GM18867 (cell line): ENCODE data around the gene DIAPH3.
A peak's percentile ranks its signal among the peaks of the same experiment; 100 is the strongest.

Source experiments
- ATAC-seq: cut with Tn5 transposase; IDR thresholded peaks from one replicate; pipeline ENCODE4 v1.9.1; 2021; ENCODE audit warnings: mild to moderate bottlenecking, moderate library complexity; ENCODE audit not compliant: unreplicated experiment

Gene DIAPH3

DNA sequence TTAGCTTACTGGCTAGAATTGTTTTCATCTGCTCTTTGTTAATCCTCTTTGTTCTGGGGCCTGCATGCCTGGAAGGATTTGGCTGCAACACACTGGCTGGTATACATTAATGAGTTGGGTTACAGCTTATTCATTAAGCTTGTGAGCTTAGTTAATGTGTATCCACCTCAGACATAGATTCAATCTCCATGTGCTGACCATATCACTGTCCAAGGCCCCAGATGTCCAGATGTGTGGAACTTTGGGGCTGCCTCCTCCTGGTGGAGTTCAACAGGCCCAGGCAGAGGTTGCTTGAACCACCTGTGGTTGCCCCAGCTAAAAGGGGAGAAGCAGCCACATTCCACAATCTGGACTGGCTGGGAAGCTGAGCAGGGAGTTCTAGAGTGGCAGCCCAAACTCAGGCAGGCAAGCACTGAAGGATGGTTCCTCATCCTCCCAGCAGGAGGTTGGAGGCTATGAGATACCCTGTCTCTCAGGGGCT is 5.4 kb downstream of the DIAPH3 start:
- ATAC-seq, result no peak

DNA sequence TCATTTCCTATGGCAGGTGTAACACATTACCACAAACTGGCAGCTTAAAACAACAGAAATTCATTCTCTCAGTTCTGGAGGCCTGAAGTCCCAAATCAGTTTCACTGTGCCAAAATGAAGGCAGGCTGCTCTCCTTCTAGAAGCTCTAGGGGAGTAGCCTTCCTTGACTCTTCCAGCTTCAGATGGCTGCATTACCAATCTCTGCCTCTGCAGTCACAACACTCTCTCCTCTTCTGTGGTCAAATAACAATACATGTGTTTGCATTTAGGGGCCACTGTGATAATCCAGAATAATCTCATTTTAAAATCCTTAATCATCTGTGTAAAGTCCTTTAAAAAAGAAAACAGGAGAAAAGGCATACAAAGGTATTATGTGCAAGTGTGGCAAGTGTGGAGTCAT is 7.8 kb downstream of the DIAPH3 start:
- peak; percentile 46 for ATAC-seq

DNA sequence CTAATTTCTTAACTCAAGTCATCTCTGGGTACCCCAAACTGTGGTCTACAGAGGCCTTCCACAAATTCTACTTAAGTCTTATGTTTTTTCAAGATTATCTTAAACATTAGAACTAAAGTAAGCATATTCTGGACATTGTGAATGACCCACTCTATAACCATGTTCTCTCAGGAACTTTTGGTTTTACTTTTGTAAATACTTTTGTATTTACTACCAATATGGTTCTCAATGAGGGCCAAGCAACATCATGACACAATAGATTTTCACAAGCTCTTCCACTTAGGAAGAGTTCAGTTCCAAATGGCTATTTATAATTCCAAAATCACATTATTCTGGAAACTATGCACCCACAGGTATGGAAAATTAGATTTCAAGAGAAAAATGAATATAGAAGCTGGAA is 10.8 kb downstream of the DIAPH3 start:
- ATAC-seq, result peak; percentile 59

DNA sequence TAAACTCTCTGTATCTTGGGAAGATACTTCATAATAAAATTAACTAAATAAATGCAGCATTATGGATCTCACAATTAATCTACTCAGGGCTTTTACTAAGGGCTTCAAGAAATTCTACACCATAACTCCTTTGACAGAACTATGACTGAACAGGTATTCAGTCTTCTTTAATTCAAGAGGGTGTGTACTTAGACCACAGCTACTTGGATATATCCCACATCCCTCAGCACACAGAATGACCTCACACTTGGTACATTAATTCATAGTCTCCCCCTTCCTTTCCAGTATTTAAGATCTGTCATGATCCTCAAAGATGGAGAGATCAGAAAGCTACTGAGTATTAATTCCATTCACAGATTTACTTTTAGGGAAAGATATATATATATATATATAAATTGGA is 11.6 kb downstream of the DIAPH3 start:
- no peak for ATAC-seq

DNA sequence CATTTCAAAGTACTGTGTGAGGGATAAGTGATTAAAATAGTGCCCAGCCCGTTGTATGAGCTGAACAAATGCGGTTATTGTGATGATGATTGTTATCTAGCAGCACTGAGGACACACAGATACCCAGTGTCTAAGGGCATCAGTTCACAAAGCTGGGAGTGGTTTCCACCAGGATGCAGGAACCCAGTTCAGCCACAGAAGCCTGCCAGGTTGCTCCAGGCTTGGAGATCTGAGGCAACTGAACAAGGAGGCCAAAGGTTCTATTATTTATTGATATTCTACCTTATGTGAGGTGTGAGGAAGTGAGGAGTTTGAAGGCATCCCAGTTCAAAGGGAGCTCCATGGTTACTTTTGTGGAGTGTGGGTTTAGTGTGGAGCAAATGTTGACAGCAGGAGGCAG is 13.2 kb downstream of the DIAPH3 start:
- ATAC-seq, result no peak

DNA sequence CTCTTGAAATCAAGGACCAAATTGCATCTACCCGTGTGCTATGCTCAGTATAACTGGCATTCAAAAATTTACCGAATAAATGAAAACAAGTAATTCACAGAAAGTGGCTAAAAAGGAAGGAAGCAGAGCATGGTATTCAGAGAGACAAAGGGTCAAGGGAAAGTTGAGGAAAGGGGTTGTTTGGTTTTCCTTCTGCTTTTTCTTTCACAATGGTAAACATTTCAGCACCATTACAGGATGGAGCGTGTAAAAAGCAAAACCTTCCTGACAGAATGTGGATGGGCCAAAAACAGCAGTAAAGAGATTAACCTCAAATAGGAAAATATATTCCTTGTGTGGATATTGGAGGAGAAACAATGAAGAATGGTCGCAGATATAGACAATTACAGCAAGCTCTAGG is 14.8 kb downstream of the DIAPH3 start:
- ATAC-seq, result no peak

DNA sequence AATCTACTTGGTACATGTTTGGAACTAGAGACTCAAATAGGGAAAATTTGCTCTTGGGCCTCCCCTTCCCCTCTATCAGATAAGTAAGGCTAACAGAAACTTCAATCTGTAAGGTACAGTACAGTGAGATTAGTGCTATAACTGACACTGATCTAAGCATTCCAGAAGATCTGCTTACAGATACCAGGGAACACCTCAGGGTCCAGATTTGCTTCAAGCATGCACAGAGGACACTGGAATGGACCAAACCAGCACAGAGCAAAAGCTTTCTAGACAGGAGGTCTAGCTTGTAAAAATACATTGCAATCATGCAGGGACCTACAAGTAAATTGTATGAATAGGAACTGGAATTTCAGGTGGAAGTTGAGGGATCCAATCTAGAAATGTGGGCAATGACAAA is 16.4 kb downstream of the DIAPH3 start:
- ATAC-seq, result no peak

DNA sequence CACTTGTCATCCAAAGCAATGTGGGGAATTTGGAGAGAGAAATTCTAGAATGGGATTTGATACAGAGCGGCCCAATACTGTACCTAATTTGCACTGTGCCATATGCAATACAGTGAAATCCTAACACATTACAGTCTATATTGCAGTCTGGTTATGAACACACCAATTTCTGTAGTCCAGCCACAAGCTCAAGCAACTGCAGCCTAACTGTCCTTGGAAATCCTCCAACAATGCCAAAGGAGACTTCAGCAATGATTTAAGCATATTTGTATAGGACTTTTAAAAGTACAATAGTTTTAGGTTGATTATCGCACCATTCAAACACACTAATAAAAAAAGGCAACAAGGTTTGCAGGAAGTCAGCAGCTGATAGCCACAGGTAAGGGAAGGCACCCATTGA is 17.3 kb downstream of the DIAPH3 start:
- ATAC-seq, result no peak

DNA sequence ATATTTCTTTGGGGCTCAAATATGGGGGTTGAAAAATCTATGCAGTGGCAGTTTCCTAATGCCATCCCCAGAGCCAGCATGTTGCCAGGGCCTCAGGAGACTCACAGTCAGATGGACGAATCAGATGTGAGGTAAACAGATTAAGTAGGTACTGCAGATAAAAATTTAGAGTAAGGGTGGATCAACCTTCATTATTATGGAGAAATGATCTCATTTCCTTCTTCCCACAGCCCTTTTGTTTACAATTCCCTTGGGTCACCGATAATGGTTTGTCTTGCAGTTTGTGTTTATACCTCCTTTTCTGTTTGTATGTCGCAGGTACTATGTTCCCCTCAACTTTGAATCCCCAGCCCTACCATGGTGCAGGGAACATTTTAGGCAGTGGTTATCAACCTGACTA is 20.0 kb downstream of the DIAPH3 start:
- no peak for ATAC-seq

DNA sequence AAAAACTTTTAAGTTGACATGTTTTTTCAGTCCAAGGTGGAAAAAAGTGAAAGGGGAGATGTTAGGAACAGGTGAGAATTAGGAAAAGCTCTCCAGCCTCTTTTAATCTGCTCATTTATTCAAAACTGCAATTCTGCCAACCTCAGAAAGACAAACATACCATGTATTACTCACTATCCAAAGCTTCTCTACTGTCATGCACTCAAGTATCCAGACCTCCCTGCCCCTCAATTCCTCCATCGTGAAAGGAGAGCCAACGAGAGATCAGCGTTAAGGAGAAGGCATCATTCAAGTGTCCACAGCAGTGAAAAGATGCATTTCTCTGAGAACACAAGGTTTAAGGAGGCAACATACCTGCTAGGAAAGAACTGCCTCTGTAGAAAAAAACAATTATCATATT is 24.5 kb downstream of the DIAPH3 start:
- ATAC-seq, result no peak

DNA sequence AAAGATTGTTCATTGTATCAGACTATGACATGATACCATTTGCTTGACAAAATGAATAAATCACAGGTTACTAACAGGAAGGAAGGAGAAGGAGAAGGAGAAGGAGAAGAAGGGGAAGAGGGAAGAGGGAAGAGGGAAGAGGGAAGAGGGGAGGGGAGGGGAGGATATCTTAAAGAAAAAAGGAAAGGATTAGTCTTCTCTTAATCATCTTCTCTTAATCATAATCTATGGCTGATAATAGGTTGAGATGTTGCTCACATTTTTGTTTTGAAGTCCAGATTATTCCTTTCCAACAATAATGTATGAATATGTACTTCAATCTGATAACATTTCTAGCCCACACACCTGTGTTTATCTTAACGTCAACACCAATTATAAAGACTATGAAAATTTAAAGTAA is 25.1 kb downstream of the DIAPH3 start:
- no peak for ATAC-seq

DNA sequence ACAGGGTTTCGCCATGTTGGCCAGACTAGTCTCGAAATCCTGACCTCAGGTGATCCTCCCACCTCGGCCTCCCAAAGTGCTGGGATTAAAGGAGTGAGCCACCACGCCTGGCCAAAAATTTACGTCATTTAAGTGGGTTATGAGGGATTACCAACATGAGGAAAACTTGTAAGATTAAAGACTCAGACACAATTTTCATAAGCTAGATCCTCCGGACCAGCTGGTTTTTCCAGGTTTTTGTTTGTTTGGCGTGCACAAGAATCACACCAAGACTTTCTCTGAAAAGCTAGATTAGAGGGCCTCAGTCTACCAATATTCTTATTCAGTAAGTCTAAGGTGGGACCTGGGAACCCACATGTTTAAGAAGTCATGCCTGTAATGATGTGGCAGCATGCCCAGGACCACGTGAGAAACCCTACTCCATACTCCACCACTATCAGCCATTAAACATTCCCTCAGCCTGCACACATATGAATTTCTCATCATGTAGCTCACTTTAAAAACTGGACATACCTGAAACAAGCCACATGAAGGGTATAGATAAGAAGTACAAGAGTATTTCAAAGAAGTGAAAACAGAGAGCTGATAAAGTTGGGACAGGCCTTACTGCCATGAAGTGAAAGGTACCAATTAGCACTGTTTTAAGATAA is 25.7 kb downstream of the DIAPH3 start:
- ATAC-seq, result no peak

DNA sequence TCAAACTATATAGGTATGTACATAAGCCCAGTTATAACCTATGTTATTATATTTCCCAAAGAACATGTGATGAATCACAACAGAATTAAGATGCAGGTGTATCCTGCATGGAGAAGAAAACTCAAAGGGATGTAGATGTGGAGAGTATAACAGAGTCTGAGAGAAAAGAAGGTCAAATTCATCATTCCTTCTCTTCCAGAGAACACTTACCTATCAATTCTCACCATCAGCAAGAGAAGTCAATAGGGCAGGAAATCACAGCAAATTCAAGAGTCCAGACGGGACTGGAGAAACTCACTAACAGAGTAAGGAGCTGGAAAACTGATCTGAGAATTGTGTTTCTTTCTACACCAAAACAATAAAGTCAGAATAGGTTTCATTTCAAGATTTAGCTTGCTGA is 28.4 kb downstream of the DIAPH3 start:
- no peak for ATAC-seq

DNA sequence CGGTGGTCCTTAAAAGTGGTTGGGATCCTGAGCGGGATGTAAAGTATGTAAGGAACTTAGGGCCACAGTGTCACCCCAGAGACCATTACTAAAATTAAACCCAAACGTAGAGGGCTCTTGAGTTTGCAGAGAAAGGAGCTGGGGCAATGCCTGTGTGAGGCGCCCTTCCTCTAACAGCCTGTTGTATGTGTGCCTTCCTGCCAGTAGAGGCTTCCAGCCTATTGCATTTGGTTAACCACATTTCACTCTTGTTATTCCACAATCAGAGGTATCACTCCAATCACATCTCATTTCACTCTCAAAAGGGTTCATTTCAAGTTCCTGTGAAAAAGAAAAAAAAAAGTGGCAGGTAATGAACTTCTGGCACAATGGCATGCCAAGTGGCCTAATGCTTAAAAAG is 29.4 kb downstream of the DIAPH3 start:
- ATAC-seq, result peak; percentile 47

DNA sequence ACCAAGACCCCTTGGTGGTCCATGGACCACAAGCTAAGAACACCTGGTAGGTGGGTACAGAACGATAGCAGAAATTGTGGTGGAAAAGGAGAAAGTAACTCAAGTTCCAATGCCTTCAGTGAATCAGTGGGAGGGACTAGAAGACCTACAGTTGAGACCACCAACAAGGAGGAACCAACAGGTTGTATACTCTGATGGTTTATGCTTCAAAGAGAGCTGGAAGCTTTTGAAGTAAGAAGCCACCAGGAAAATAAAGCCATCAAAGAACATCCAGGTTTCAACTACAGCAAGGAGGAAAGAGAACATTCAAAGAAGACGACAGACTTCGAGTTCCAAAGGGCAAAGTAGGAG is 42.4 kb downstream of the DIAPH3 start:
- no peak for ATAC-seq

DNA sequence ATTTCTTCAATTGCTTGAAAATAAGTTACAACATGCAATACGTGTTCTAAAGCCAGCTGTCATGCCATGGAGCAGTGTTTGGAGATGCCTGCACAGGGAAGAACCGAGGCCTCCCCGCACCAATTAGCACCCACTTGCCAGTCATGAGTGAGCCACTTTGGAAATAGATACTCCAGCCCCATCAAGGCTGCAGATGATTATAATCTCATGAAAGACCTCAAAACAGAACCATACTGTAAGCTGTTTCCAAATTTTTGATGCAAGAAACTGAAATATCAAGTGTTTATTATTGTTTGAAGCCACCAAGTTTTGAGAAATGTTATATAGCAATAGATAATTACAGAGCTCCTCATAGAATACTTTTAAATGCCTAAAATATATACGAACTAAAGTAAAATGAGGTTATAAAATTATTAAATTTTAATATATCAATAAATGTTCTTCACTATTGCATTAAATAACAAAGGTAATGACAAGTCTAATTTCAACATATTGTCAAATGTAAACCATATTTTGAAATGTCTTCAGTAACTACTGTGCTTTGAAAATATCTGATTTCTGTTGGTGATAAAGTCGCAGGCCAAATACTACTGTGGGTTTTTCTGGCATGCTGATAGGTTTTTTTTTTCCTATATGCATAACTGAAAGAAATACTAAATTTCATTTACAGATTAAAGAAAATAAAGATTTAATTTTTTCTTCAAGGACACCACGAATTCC is 43.0 kb downstream of the DIAPH3 start:
- no peak for ATAC-seq

DNA sequence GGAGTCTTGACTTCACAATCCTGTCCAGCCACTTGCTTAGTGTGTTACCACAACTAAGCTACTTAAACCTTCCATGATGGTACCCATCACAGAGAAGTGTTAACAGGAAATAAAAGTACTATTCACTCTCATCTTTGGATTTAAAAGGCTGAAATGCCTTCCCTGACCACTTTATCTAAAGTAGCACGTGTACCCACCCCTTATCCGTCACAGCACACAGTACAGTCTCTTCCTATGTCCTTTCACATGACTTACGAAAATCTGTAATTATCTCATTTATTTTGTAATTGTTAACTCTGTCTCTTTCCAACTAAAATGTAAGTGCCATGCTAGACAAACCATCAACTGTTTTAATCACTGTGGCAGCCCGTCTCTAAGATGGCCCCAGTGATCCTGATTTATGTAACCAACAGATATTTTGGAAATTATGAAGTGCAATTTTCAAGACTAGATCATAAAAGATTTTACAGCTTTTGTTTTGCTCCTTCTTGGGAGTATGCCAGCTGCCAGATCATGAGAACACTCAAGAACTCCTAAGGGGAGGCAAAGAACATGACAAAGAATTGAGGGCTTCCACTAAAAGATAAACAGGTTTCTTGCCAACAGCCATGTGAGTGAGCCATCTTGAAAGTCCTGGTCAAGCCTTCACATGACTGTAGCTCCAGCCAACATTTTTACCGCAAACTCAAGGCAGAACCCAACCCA is 44.9 kb downstream of the DIAPH3 start:
- ATAC-seq, result no peak

DNA sequence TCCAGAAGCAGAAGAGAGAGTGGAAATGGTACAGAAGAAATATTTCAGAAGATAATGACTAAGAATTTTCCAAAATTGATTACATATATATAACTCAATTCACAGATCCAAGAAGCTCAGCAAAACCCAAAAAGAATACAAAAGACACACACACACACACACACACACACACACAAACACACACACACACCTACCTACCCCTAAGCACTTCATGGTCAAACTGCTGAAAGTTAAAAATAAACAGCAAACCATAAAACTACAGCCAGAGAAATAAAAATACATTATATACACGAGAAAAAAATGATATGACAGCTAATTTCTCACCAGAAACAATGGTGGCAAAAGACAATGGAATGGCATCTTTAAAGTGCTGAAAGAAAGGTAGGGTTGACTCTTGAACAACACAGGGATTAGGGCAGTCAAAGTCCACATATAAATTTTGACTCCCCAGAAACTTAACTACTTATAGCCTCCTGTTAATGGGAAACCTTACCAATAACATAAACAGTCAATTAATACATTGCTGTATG is 49.2 kb downstream of the DIAPH3 start:
- ATAC-seq, result no peak

DNA sequence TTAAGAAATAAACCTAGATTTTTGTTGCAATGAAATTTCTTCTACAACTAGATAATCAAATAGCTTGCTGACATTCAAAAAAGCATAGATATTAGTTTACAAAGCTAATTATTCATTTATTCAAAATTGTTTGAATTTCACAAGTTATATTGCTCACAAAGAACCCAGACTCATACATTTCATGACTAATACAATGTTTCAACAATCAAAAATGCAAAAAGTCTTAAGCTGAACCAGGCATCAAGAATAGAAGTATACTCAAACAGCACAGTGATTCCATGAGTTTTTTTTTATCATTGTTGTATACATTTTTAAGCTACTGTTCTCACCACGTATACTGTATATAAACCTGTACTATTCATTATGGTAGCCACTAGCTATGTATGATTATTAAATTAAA is 51.0 kb downstream of the DIAPH3 start:
- no peak for ATAC-seq

DNA sequence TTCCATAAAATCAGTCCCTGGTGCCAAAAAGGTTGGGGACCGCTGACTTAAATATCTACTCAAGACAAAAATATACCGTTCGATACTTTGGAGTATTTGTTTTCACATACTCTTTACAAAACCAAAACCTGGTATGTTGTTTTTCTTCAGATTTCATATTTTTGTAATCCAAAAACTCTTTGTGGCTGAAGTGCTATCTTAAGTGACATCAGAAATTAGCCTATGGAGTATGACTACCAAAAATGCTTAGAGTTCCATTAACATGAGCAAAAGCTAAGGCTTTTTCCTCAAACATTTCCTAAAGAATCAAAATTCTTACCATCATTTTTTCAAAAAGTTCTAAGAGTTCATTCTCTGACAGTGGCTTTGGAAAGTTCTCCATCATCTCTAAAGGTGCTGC is 52.0 kb downstream of the DIAPH3 start:
- no peak for ATAC-seq

DNA sequence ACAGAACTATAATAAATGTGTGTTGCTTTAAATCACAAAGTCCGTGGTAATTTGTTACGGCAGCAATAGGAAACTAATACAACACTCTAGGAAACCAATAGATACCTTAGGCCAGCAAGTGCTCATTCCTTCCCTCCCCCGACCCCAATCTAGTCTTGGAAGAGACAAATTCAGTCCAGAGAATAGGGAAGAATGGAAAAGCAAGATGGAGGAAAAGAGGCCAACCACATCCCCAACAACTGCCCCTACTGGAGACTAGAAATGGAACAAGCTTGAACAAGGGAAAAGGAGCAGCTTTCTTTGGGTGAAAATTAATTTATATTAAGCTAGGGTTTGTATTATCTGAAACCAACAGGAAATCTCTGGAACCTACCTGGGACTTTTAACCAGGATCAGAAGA is 54.4 kb downstream of the DIAPH3 start:
- no peak for ATAC-seq

DNA sequence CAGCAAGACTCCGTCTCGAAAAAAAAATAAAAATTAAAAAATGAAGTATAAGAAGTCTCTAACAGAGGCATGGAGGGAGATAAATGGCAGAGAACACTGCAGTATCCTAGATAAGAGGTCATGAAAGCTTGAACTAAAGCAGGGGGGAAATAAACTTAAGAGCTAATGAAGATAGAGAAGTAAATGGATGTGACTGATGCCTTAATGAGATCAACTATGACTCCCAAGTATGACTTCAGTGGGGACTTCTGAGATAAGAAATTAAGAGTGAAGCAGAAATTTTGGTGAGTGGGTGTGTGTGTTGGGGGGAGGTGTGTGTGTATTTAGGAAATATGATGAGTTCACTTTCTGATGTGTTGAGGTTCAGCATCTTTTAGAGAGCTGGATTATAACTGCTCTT is 55.1 kb downstream of the DIAPH3 start:
- ATAC-seq, result no peak
